Astrocyte of the spinal cord (primary cell): Measurements from ENCODE around the gene ASGR1.
"Not testable (repeated sequence)": the region's sequence is repeated elsewhere in the genome, so short reads cannot be mapped to it uniquely, and the experiment has no call there.

ENCODE experiments used
- DNase-seq: peaks from one replicate; pipeline ENCODE4 v3.0.0; 2011; ENCODE audit warnings: low read depth, low spot score
- H3K4me3 ChIP-seq: 2 replicates; pipeline ENCODE4 v1.5.1; 2011; ENCODE audit warnings: low read depth, mild to moderate bottlenecking, low read length, moderate library complexity
- in situ Hi-C: cut with HindIII; loops from 2 replicates; pipeline ENCODE4 v1.10.0; 2017; ENCODE audit warnings: low sequenced_read_pairs
- TF ChIP-seq, protein P1 (sequence below): IDR thresholded peaks from 2 replicates; pipeline ENCODE4 v1.5.1; 2012; ENCODE audit warnings: low read depth, mild to moderate bottlenecking, low read length, inconsistent platforms

ASGR1 gene

GRCh38 chr17:7176841-7177190 lies 2.4 kb downstream of the ASGR1 start:
- in situ Hi-C loops = no loop called here
- DNase-seq = no peak
- H3K4me3 ChIP-seq = peak overlapping the region; percentile 46
- TF ChIP-seq, protein P1, sequence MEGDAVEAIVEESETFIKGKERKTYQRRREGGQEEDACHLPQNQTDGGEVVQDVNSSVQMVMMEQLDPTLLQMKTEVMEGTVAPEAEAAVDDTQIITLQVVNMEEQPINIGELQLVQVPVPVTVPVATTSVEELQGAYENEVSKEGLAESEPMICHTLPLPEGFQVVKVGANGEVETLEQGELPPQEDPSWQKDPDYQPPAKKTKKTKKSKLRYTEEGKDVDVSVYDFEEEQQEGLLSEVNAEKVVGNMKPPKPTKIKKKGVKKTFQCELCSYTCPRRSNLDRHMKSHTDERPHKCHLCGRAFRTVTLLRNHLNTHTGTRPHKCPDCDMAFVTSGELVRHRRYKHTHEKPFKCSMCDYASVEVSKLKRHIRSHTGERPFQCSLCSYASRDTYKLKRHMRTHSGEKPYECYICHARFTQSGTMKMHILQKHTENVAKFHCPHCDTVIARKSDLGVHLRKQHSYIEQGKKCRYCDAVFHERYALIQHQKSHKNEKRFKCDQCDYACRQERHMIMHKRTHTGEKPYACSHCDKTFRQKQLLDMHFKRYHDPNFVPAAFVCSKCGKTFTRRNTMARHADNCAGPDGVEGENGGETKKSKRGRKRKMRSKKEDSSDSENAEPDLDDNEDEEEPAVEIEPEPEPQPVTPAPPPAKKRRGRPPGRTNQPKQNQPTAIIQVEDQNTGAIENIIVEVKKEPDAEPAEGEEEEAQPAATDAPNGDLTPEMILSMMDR = no peak

- DNase-seq = no peak
- TF ChIP-seq, protein P1 = no peak
- H3K4me3 ChIP-seq = no peak overlapping the region
- in situ Hi-C loops = no loop called here
Measured at GRCh38 chr17:7176107-7176840, 2.9 kb downstream of the ASGR1 start.

- no peak overlapping the region for H3K4me3 ChIP-seq
- DNase-seq = no peak
Measured at GRCh38 chr17:7175330-7175733, 3.8 kb downstream of the ASGR1 start.

GRCh38 chr17:7174603-7175326 lies 4.4 kb downstream of the ASGR1 start:
- in situ Hi-C loops = no loop called here

More at GRCh38 chr17:7175330-7175733, 3.8 kb downstream of the ASGR1 start:
- in situ Hi-C loops = no loop called here
- TF ChIP-seq, protein P1 = no peak

DNA sequence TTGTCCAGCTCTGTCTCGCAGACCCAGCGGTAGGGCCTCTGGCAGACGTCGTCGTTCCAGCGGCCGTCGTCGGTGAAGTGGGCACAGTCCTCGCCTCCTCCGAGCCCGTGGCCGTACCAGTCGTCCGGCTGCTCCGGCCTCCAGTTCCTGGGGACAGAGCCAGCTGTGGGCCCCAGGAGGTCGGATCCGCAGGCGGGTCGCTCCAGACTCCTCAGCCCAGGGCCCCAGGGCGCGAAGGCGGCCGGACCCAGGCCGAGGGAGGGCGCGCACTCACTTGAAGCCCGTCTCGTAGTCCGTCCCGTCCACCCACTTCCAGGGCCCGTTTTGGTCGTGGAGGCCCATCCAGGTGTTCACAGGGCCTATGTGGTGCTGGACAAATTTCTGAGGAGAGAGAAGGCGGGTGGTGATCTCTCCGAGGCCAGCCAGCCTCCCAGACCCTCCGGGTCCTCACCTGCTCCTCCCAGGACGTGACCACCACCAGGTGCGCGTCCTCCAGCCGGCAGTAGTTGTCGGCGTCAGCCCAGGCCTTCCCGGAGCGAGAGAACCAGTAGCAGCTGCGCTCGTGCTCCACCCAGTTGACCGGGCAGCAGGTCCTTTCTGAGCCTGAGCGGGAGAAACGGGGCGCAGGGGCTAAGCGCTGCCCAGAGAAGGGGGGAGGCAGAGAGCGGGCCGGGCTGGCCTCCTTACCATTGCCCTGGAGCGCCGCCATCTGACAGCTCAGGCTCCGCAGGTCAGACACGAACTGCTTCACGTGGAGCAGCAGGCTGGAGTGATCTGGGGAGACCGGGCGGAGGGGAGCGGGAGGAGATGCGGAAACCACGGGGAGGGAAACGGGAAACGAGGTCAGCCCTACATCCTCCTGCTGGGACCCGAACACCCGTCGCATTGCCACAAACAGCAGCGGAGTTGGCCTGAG lies 5.2 kb downstream of the ASGR1 start:
- in situ Hi-C loops = no loop called here

More at GRCh38 chr17:7174603-7175326, 4.4 kb downstream of the ASGR1 start:
- TF ChIP-seq, protein P1 = no peak
- DNase-seq = no peak
- H3K4me3 ChIP-seq = no peak overlapping the region

GRCh38 chr17:7172522-7173191 lies 6.5 kb downstream of the ASGR1 start:
- DNase-seq, in situ Hi-C loops, H3K4me3 ChIP-seq: not testable (repeated sequence)

More for the DNA sequence above, 5.2 kb downstream of the ASGR1 start:
- DNase-seq = peak; percentile 20
- no peak overlapping the region for H3K4me3 ChIP-seq
- TF ChIP-seq, protein P1 = no peak

- DNase-seq, H3K4me3 ChIP-seq, in situ Hi-C loops: not testable (repeated sequence)
Measured at GRCh38 chr17:7169565-7169908, 9.6 kb downstream of the ASGR1 start.

GRCh38 chr17:7168841-7169564 lies 10.2 kb downstream of the ASGR1 start:
- DNase-seq, H3K4me3 ChIP-seq, in situ Hi-C loops: not testable (repeated sequence)
